Pons (tissue), 1 donor: ENCODE data around the gene GRK4.
"Not testable (repeated sequence)": the region's sequence is repeated elsewhere in the genome, so short reads cannot be mapped to it uniquely, and the experiment has no call there.

Experiments used
- DNase-seq: peaks from one replicate; pipeline ENCODE4 v3.0.0-alpha.2; 2016; ENCODE audit warnings: low spot score

GRK4 gene

GRCh38 chr4:2942037-2942531 lies 21.3 kb upstream of the GRK4 start:
- no peak for DNase-seq

GRCh38 chr4:2942532-2943363 lies 20.6 kb upstream of the GRK4 start:
- DNase-seq = no peak

- no peak for DNase-seq
Measured at GRCh38 chr4:2943364-2944090, 19.8 kb upstream of the GRK4 start.

GRCh38 chr4:2944091-2944482 lies 19.3 kb upstream of the GRK4 start:
- DNase-seq = no peak

GRCh38 chr4:2944586-2945526 lies 18.5 kb upstream of the GRK4 start:
- no peak for DNase-seq

- DNase-seq = not testable (repeated sequence)
Measured at GRCh38 chr4:2945619-2946604, 17.5 kb upstream of the GRK4 start.

- DNase-seq = no peak
Measured at GRCh38 chr4:2946812-2947600, 16.4 kb upstream of the GRK4 start.

- no peak for DNase-seq
Measured at GRCh38 chr4:2947926-2948325, 15.4 kb upstream of the GRK4 start.

- DNase-seq = no peak
Measured at GRCh38 chr4:2948895-2949781, 14.2 kb upstream of the GRK4 start.

GRCh38 chr4:2949782-2950125 lies 13.6 kb upstream of the GRK4 start:
- DNase-seq = no peak

GRCh38 chr4:2950221-2950989 lies 13.0 kb upstream of the GRK4 start:
- no peak for DNase-seq

GRCh38 chr4:2953496-2953895 lies 9.9 kb upstream of the GRK4 start:
- DNase-seq = no peak

GRCh38 chr4:2954358-2955185 lies 8.8 kb upstream of the GRK4 start:
- DNase-seq = no peak

- not testable (repeated sequence) for DNase-seq
Measured at GRCh38 chr4:2955186-2956044, 8.0 kb upstream of the GRK4 start.

- DNase-seq = no peak
Measured at GRCh38 chr4:2958446-2958845, 4.9 kb upstream of the GRK4 start.

GRCh38 chr4:2960450-2960849 lies 2.9 kb upstream of the GRK4 start:
- not testable (repeated sequence) for DNase-seq
